IMR-90 (cell line): ENCODE results near the gene NELL2. TPM values are rescaled to one million over a fixed set of nuclear protein-coding genes. Genes with fewer than 3 reads are reported as not detected.

Experiments
- ATAC-seq: fragments of 200-7000 bp; cut with Tn5 transposase; 2 replicates; pipeline ENCODE4 v1.9.1; 2020; ENCODE audit warnings: low read depth, mild to moderate bottlenecking, moderate library complexity
- BruUV-seq: library from RNA; stranded (reverse); fragments of 400-500 nt; replicated peaks from 2 replicates; lab custom pipeline; 2021; lab: Mats Ljungman, UMichigan
- CTCF ChIA-PET: fragments of 300-600 bp; formaldehyde crosslinking; extraction: SDS; loops from one replicate; lab custom pipeline; 2021; ENCODE audit warnings: antibody characterized with exemption; lab: Yijun Ruan, JAX
- POLR2A ChIA-PET: fragments of 300-600 bp; sonication (Branson Sonifier 250); formaldehyde crosslinking; loops from one replicate; lab custom pipeline; 2022; ENCODE audit warnings: antibody characterized with exemption; ENCODE audit not compliant: unreplicated experiment; lab: Charles Lee
- DNase-seq: peaks from one replicate; pipeline ENCODE4 v3.0.0; 2013
- H2AFZ ChIP-seq: replicated peaks from 2 replicates; pipeline ENCODE3; 2013; ENCODE audit warnings: low read length, mild to moderate bottlenecking; ENCODE audit not compliant: poor library complexity
- H2AK5ac ChIP-seq: 2 replicates; pipeline ENCODE4 v1.6.1; 2013; ENCODE audit warnings: low read depth, low read length, inconsistent platforms
- H2AK9ac ChIP-seq: replicated peaks from 2 replicates; pipeline ENCODE3; 2013; ENCODE audit warnings: mild to moderate bottlenecking, low read depth, low read length, moderate library complexity; ENCODE audit not compliant: poor library complexity
- H2BK120ac ChIP-seq: 2 replicates; pipeline ENCODE4 v1.6.1; 2013; ENCODE audit warnings: low read depth, low read length, inconsistent platforms
- H2BK15ac ChIP-seq: 3 replicates; pipeline ENCODE4 v1.6.1; 2013; ENCODE audit warnings: low read depth, low read length, inconsistent platforms
- H2BK20ac ChIP-seq: 2 replicates; pipeline ENCODE4 v1.6.1; 2013; ENCODE audit warnings: low read depth, mild to moderate bottlenecking, inconsistent platforms, low read length, moderate library complexity
- H2BK5ac ChIP-seq: 2 replicates; pipeline ENCODE4 v1.6.1; 2013; ENCODE audit warnings: mild to moderate bottlenecking, low read depth, low read length, inconsistent platforms; ENCODE audit not compliant: poor library complexity, severe bottlenecking
- H3K14ac ChIP-seq: replicated peaks from 2 replicates; pipeline ENCODE4 v1.6.1; 2013; ENCODE audit warnings: low read depth, low read length, inconsistent platforms
- H3K18ac ChIP-seq: 2 replicates; pipeline ENCODE4 v1.6.1; 2013; ENCODE audit warnings: low read depth, low read length, control low read depth
- H3K23ac ChIP-seq: 2 replicates; pipeline ENCODE4 v1.6.1; 2013; ENCODE audit warnings: low read depth, low read length, inconsistent platforms
- H3K27ac ChIP-seq: 2 replicates; pipeline ENCODE4 v1.5.1; 2013; ENCODE audit warnings: mild to moderate bottlenecking, control low read depth, low read length; ENCODE audit not compliant: insufficient read depth
- H3K27me3 ChIP-seq: 2 replicates; pipeline ENCODE4 v1.6.1; 2013; ENCODE audit warnings: low read length; ENCODE audit not compliant: control insufficient read depth, insufficient read depth
- H3K36me3 ChIP-seq: 2 replicates; pipeline ENCODE4 v1.6.1; 2013; ENCODE audit warnings: low read length, mixed read lengths; ENCODE audit not compliant: control insufficient read depth, insufficient read depth
- H3K4ac ChIP-seq: 2 replicates; pipeline ENCODE4 v1.6.1; 2013; ENCODE audit warnings: low read depth, low read length, inconsistent platforms
- H3K4me1 ChIP-seq: 2 replicates; pipeline ENCODE4 v1.6.1; 2013; ENCODE audit warnings: low read length, mixed read lengths; ENCODE audit not compliant: control insufficient read depth, insufficient read depth
- H3K4me2 ChIP-seq: 2 replicates; pipeline ENCODE4 v1.6.1; 2013; ENCODE audit warnings: low read depth, mild to moderate bottlenecking, control low read depth, low read length, moderate library complexity
- H3K4me3 ChIP-seq: 2 replicates; pipeline ENCODE4 v1.5.1; 2013; ENCODE audit warnings: low read depth, mild to moderate bottlenecking, control low read depth, low read length, moderate library complexity; ENCODE audit not compliant: insufficient read depth
- H3K56ac ChIP-seq: 2 replicates; pipeline ENCODE4 v1.6.1; 2013; ENCODE audit warnings: low read length, inconsistent platforms; ENCODE audit not compliant: insufficient read depth; ENCODE audit errors: extremely low read depth
- H3K79me1 ChIP-seq, 2 experiments: 2 replicates each; pipeline ENCODE4 v1.6.1; 2013; ENCODE audit warnings: low read length in 2 of 2, inconsistent platforms in 1 of 2, low read depth in 1 of 2
- H3K9ac ChIP-seq: 2 replicates; pipeline ENCODE4 v1.6.1; 2013; ENCODE audit warnings: low read depth, low read length, control low read depth
- H3K9me1 ChIP-seq: 2 replicates; pipeline ENCODE4 v1.6.1; 2013; ENCODE audit warnings: low read length, inconsistent platforms; ENCODE audit not compliant: insufficient read depth
- H3K9me3 ChIP-seq: 2 replicates; pipeline ENCODE4 v1.6.1; 2013; ENCODE audit warnings: low read length; ENCODE audit not compliant: control insufficient read depth, insufficient read depth
- H4K20me1 ChIP-seq: 2 replicates; pipeline ENCODE4 v1.6.1; 2013; ENCODE audit warnings: low read length, inconsistent platforms; ENCODE audit not compliant: insufficient read depth
- H4K5ac ChIP-seq: 2 replicates; pipeline ENCODE4 v1.6.1; 2013; ENCODE audit warnings: mild to moderate bottlenecking, low read depth, low read length, control low read depth
- H4K8ac ChIP-seq, 2 experiments: 2 replicates each; pipeline ENCODE4 v1.6.1; 2013; ENCODE audit warnings: low read depth in 2 of 2, low read length in 2 of 2, control low read depth in 1 of 2, inconsistent platforms in 1 of 2
- H4K91ac ChIP-seq: 2 replicates; pipeline ENCODE4 v1.6.1; 2013; ENCODE audit warnings: low read depth, low read length, inconsistent platforms; ENCODE audit not compliant: insufficient read depth
- BHLHE40 ChIP-seq: fragments of 150-350 bp; IDR thresholded peaks from 2 replicates; pipeline ENCODE4 v1.6.1; 2016; ENCODE audit warnings: mild to moderate bottlenecking, low read depth, low read length
- CEBPB ChIP-seq: IDR thresholded peaks from 2 replicates; pipeline ENCODE4 v1.6.1; 2012; ENCODE audit warnings: low read depth, low read length, improper control_type of control experiment
- CHD1 ChIP-seq: IDR thresholded peaks from 2 replicates; pipeline ENCODE4 v1.6.1; 2012; ENCODE audit warnings: low read depth, low read length, improper control_type of control experiment
- NFE2L2 ChIP-seq: fragments of 150-350 bp; IDR thresholded peaks from 2 replicates; pipeline ENCODE4 v1.6.1; 2016; ENCODE audit warnings: low read depth, mild to moderate bottlenecking, low read length
- POLR2A ChIP-seq: IDR thresholded peaks from 2 replicates; pipeline ENCODE4 v1.6.1; 2012; ENCODE audit warnings: mild to moderate bottlenecking, low read depth, low read length
- RCOR1 ChIP-seq: IDR thresholded peaks from 2 replicates; pipeline ENCODE4 v1.6.1; 2012; ENCODE audit warnings: mild to moderate bottlenecking, low read length, improper control_type of control experiment; ENCODE audit not compliant: insufficient replicate concordance
- SMC3 ChIP-seq: fragments of 150-350 bp; IDR thresholded peaks from 2 replicates; pipeline ENCODE4 v1.6.1; 2016; ENCODE audit warnings: low read depth, mild to moderate bottlenecking, antibody characterized with exemption, low read length, moderate library complexity
- USF2 ChIP-seq: fragments of 150-350 bp; IDR thresholded peaks from 2 replicates; pipeline ENCODE4 v1.6.1; 2017; ENCODE audit warnings: mild to moderate bottlenecking, antibody characterized with exemption, low read length, low read depth
- WGBS, 2 experiments: methylation state at CpG; one replicate each; pipeline versions ENCODE4 v1.1.5 to v1.1.7; 2013; ENCODE audit warnings: missing lambda C conversion rate in 2 of 2; ENCODE audit not compliant: insufficient read length in 1 of 2; ENCODE audit errors: extremely low coverage in 2 of 2; 5-methylcytosine and 5-hydroxymethylcytosine counted together
- dilution Hi-C: fragments of 300-500 bp; cut with HindIII; formaldehyde crosslinking; loops from one replicate; pipeline ENCODE4 v1.14.3; 2018; ENCODE audit warnings: low sequenced_read_pairs; ENCODE audit not compliant: unreplicated experiment
- in situ Hi-C: fragments of 300-500 bp; cut with MboI; formaldehyde crosslinking; loops from 3 replicates; pipeline ENCODE4 v1.14.3; 2019; ENCODE audit warnings: low sequenced_read_pairs, inconsistent platforms, mixed read lengths
- intact Hi-C: fragments of 100-400 bp; cut with micrococcal nuclease; formaldehyde crosslinking; loops from 2 replicates; pipeline ENCODE4 v1.10.0; 2022
- polyA plus RNA-seq, 3 experiments: library from polyadenylated mRNA; depleted of rRNA; stranded (reverse); fragments of >200 nt; gene quantifications; 2 replicates each; pipeline ENCODE4 v1.2.3, GENCODE V29; 2012; ENCODE audit warnings: low replicate concordance in 1 of 3
- total RNA-seq: library from RNA; depleted of rRNA; stranded (reverse); fragments of >200 nt; gene quantifications from 2 replicates; pipeline ENCODE4 v1.2.3, GENCODE V29; 2012
- TF ChIP-seq, protein P1 (sequence below): fragments of 150-350 bp; IDR thresholded peaks from 2 replicates; pipeline ENCODE4 v1.6.1; 2016; ENCODE audit warnings: low read depth, mild to moderate bottlenecking, low read length, moderate library complexity, borderline replicate concordance

The NELL2 gene
- total and polyA plus RNA-seq, 2 of the 4 experiments (the other 2 are of a cell fraction) = 0.18 to 0.26 TPM

DNA sequence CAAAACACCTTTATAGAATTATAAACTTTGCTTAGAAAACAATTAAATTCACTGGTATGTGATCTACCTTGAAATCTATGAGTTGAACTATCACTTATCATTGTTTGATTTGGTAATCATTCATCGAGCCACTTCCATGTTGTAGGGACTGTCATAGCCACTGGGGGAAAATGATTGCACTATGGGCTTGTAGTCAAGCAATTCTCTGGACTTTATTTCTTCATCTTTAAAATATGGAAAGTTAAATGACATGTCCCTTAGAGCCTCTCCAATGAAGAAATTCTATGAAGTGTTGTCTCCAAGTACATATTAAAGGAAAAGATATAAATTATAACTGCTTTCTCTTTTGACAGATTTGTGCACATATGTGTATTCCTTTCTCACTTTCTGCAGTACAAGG is 97.3 kb downstream of the NELL2 start:
- Histone ChIP-seq H3K9me1 (no peaks in the 10 kb centered on the region), H2AFZ (no peak overlapping the region), H3K79me1 (no peaks in the 10 kb centered on the region), H3K9ac (no peak overlapping the region), H3K27ac (no peak overlapping the region), H2BK15ac (no peak overlapping the region), H2AK9ac (no peak overlapping the region), H3K23ac (no peak overlapping the region), H4K8ac (no peak overlapping the region), H2BK20ac (no peak overlapping the region), H3K4me2 (no peak overlapping the region), H3K14ac (no peak overlapping the region), H3K4me1 (no peaks in the 10 kb centered on the region), H4K20me1 (no peaks in the 10 kb centered on the region), H2AK5ac (no peak overlapping the region), H2BK120ac (no peak overlapping the region), H2BK5ac (no peak overlapping the region), H3K18ac (no peak overlapping the region), H3K9me3 (no peaks in the 10 kb centered on the region), H4K5ac (no peak overlapping the region), H3K4me3 (no peak overlapping the region), H3K4ac (no peak overlapping the region), H3K27me3 (no peaks in the 10 kb centered on the region), H3K56ac (no peak overlapping the region), H3K36me3 (no peaks in the 10 kb centered on the region), H4K91ac (no peak overlapping the region)
- ChIA-PET POLR2A (no interaction called here), CTCF (no interaction called here)
- ATAC-seq (no peak), DNase-seq (no peak)
- BruUV-seq = no TSS peak
- no CpG with 5 or more reads among the region's 1 CpG for WGBS, 2 experiments
- TF ChIP-seq, protein P1, sequence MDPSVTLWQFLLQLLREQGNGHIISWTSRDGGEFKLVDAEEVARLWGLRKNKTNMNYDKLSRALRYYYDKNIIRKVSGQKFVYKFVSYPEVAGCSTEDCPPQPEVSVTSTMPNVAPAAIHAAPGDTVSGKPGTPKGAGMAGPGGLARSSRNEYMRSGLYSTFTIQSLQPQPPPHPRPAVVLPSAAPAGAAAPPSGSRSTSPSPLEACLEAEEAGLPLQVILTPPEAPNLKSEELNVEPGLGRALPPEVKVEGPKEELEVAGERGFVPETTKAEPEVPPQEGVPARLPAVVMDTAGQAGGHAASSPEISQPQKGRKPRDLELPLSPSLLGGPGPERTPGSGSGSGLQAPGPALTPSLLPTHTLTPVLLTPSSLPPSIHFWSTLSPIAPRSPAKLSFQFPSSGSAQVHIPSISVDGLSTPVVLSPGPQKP = no peak
- TF ChIP-seq POLR2A = no peak
- TF ChIP-seq RCOR1 = no peak
- TF ChIP-seq NFE2L2 = no peak
- no peak for TF ChIP-seq BHLHE40
- TF ChIP-seq CHD1 = no peak
- TF ChIP-seq SMC3 = no peak
- no peak for TF ChIP-seq CEBPB
- no peak for TF ChIP-seq USF2
- intact Hi-C loops (no loop called here), in situ Hi-C loops (no loop called here), dilution Hi-C loops (no loop called here)
